ACHN (cell line): Measurements from ENCODE around the gene ABCC1.

ENCODE experiments used
- DNase-seq: peaks from one replicate; pipeline ENCODE4 v3.0.0-alpha.2; 2015
- in situ Hi-C: cut with HindIII; loops from 2 replicates; pipeline ENCODE4 v1.10.0; 2017; ENCODE audit warnings: low sequenced_read_pairs, low pct_ligation_motif_present, low pct_unique_long_range_greater_than_20kb

The ABCC1 gene

GRCh38 chr16:16009401-16009800, 60.0 kb downstream of the ABCC1 start:
- DNase-seq, result peak; percentile 50
- in situ Hi-C loops, result no loop called here

GRCh38 chr16:16010194-16010593, 60.8 kb downstream of the ABCC1 start:
- in situ Hi-C loops, result no loop called here
- DNase-seq, result no peak

GRCh38 chr16:16012144-16012543, 62.7 kb downstream of the ABCC1 start:
- no peak for DNase-seq
- in situ Hi-C loops, result no loop called here

GRCh38 chr16:16013812-16014211, 64.4 kb downstream of the ABCC1 start:
- no peak for DNase-seq
- in situ Hi-C loops, result no loop called here

GRCh38 chr16:16014329-16015224, 65.2 kb downstream of the ABCC1 start:
- in situ Hi-C loops, result no loop called here
- no peak for DNase-seq

- no peak for DNase-seq
- in situ Hi-C loops, result no loop called here
These were observed 66.4 kb downstream of the ABCC1 start for GRCh38 chr16:16015849-16016248.

- no peak for DNase-seq
- in situ Hi-C loops, result no loop called here
These were observed 67.1 kb downstream of the ABCC1 start for GRCh38 chr16:16016388-16016964.

GRCh38 chr16:16017812-16018211, 68.4 kb downstream of the ABCC1 start:
- in situ Hi-C loops, result no loop called here
- no peak for DNase-seq

- no peak for DNase-seq
- in situ Hi-C loops, result no loop called here
These were observed 69.3 kb downstream of the ABCC1 start for GRCh38 chr16:16018705-16019104.

GRCh38 chr16:16019488-16019887, 70.1 kb downstream of the ABCC1 start:
- in situ Hi-C loops, result no loop called here
- peak; percentile 77 for DNase-seq

GRCh38 chr16:16020291-16020690, 70.9 kb downstream of the ABCC1 start:
- in situ Hi-C loops, result no loop called here
- no peak for DNase-seq

- no peak for DNase-seq
- in situ Hi-C loops, result no loop called here
These were observed 71.6 kb downstream of the ABCC1 start for GRCh38 chr16:16021020-16021419.

- in situ Hi-C loops, result no loop called here
These were observed 72.2 kb downstream of the ABCC1 start for GRCh38 chr16:16021646-16021987.

GRCh38 chr16:16021988-16022682, 72.7 kb downstream of the ABCC1 start:
- in situ Hi-C loops, result no loop called here
- DNase-seq, result peak; percentile 98

More at GRCh38 chr16:16021646-16021987, 72.2 kb downstream of the ABCC1 start:
- DNase-seq, result no peak

- DNase-seq, result no peak
- in situ Hi-C loops, result no loop called here
These were observed 73.3 kb downstream of the ABCC1 start for GRCh38 chr16:16022683-16023064.

- in situ Hi-C loops, result no loop called here
- no peak for DNase-seq
These were observed 76.0 kb downstream of the ABCC1 start for GRCh38 chr16:16025214-16025968.

GRCh38 chr16:16027728-16028310, 78.4 kb downstream of the ABCC1 start:
- in situ Hi-C loops, result no loop called here
- DNase-seq, result no peak

- no peak for DNase-seq
- in situ Hi-C loops, result no loop called here
These were observed 79.0 kb downstream of the ABCC1 start for GRCh38 chr16:16028311-16028999.
